NB4 (cell line): Measurements from ENCODE around the gene PHF20.

Source experiments
- CTCF ChIP-seq: IDR thresholded peaks from one replicate; pipeline ENCODE4 v1.5.1; 2012; ENCODE audit warnings: low read depth, low read length
- MYC ChIP-seq: IDR thresholded peaks from 2 replicates; pipeline ENCODE4 v1.6.1; 2011; ENCODE audit warnings: low read depth, low read length

GRCh38 chr20:35796571-35796970, 24.8 kb downstream of the PHF20 start:
- TF ChIP-seq CTCF (no peak), MYC (no peak)
